ENCODE results near the gene DTX3.
"Not testable (repeated sequence)": the region's sequence is repeated elsewhere in the genome, so short reads cannot be mapped to it uniquely, and the experiment has no call there.

Gene DTX3

GRCh38 chr12:57583008-57583831 lies 21.4 kb upstream of the DTX3 start:
- DNase-seq: peak; percentile 56

DNA sequence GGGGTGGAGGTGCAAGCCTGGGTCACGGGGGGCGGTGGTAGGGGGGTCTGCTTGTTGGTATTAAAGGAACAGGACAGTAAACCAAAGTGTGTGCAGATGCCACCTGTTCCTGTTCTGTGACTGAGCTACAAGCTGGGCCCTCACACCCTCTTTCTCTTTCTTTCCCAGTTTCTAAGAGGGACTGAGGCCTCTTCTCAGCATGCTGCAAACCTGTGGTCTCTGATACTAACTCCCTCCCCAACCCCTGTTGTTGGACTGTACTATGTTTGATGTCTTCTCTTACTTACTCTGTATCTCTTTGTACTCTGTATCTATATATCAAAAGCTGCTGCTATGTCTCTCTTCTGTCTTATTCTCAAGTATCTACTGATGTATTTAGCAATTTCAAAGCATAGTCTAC lies 20.6 kb upstream of the DTX3 start:
- DNase-seq: no peak

DNA sequence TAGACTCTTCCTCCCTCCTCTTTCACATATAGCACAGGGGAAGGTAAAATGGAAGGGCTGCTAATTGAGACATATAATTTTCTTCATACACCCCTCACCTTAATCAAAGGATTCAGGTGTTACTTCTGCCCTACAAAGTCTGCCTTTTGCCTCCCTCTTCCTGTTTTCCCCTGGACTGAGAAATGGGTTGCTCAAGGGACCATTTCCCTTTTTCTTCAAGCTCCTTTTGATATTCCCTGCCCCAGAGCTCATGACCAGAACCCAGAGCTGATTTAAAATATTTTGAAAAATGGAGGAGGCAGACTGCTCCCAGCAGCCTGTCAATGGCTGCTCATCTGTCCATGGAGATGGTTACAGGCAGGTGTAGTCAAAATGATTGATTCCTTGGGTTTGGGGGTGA lies 19.9 kb upstream of the DTX3 start:
- DNase-seq: no peak

DNA sequence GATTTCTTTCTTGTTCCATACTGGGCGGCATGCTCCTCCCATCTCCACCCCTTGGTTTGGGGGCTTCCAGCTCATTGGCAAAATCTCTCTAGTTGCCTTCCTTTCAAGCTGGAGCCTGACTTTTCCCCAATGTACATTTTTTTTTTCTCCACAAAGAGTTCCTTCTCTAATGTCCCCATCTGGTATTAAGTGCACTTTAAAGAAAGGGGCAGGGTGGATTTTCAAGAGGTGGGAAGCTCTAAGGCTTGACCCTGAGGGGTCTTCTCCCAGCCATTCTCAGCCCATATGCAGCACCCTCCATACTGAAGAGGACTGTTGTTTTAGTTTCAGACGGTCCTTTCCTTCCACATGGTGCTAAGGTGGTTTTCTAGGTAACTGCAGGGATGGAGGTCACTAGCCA lies 19.5 kb upstream of the DTX3 start:
- DNase-seq: no peak

GRCh38 chr12:57586128-57586527 lies 18.5 kb upstream of the DTX3 start:
- no peak for DNase-seq

DNA sequence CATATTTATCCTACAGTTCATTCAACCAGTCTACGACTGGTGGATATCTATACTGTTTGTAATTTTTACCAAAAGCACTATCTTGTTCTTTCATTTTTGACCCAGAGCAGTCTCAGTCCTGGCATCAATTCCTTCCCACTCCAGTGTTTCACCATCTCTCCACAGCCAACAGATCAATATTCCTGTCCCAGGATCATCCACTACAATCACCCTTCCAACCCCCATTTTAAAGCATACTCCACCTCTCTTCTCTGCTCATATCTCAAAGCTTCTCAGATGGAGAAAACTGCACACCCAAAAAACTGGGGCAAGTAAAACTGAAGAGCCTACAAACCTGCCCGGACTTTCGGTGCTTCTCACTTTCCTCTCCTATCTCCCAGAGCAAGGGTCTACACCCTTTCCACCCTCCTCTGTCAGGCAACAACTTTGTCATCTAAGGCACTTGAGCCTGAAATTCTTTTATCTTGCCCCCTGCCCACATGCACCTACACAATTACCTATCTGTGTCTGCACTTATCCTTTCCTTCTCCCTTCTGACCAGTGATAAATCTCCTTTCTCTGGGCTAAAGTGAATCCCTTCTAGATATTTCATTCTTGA lies 17.7 kb upstream of the DTX3 start:
- no peak for DNase-seq

DNA sequence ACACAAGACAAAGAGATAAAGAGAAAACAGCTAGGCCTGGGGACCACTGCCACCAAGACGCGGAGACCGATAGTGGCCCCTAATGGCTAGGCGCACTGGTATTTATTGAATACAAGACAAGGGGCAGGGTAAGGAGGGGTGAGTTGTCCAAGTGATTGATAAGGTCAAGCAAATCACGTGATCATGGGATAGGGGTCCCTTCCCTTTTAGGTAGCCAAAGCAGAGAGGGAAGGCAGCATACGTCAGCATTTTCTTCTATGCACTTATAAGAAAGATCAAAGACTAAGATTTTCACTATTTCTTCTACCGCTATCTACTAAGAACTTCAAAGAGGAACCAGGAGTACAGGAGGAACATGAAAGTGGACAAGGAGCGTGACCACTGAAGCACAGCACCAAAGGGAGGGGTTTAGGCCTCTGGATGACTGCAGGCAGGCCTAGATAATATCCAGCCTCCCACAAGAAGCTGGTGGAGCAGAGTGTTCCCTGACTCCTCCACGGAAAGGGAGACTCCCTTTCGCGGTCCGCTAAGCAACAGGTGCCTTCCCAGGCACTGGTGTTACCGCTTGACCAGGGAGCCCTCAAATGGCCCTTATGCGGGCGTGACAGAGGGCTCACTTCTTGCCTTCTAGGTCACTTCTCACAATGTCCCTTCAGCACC lies 15.5 kb upstream of the DTX3 start:
- not testable (repeated sequence) for DNase-seq

- no peak for DNase-seq
These were observed 14.2 kb upstream of the DTX3 start for GRCh38 chr12:57590479-57590863.

DNA sequence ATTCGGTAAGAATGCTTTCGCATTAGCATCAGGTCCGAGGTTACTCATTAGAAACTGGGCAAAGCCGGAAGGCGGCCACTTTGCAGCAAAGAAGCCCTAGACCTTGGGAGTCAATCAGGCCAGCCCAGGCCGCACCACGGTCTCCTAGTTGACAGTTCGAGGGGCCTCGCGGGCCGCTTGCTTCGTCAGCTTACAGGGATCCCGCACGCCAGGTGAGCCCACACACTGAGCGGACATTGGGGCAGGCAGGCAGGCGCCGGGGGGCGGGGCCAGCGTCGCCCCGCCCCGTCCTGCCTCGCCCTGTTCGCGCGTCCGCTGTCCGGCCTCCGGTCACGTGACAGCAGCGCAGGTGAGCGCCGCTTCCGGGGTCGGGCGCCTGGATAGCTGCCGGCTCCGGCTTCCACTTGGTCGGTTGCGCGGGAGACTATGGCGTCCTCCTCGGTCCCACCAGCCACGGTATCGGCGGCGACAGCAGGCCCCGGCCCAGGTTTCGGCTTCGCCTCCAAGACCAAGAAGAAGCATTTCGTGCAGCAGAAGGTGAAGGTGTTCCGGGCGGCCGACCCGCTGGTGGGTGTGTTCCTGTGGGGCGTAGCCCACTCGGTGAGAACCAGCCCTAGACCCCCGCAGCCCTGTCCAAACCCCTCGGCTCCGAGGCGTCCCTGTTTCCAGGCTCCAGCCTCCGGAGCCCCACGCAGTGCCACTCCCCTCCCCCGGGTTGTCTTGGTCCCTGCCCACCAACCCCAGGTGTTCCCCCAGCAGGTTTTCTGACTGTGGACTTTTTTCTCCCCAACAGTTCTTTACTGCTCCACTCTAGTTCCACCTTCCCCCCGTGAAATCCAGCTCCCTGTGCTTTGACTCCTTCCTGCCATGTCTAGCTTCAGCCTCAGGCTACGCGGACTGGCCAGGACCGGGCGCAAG lies 13.5 kb upstream of the DTX3 start, which contains the start of gene PIP4K2C:
Gene PIP4K2C, plus strand, starts transcription at position 329 of the 918 bp plus-strand sequence. Its CDS starts 98 bp downstream, at position 427.
- DNase-seq: peak; percentile 46

- DNase-seq: no peak
These were observed 12.8 kb upstream of the DTX3 start for GRCh38 chr12:57591782-57592325.

DNA sequence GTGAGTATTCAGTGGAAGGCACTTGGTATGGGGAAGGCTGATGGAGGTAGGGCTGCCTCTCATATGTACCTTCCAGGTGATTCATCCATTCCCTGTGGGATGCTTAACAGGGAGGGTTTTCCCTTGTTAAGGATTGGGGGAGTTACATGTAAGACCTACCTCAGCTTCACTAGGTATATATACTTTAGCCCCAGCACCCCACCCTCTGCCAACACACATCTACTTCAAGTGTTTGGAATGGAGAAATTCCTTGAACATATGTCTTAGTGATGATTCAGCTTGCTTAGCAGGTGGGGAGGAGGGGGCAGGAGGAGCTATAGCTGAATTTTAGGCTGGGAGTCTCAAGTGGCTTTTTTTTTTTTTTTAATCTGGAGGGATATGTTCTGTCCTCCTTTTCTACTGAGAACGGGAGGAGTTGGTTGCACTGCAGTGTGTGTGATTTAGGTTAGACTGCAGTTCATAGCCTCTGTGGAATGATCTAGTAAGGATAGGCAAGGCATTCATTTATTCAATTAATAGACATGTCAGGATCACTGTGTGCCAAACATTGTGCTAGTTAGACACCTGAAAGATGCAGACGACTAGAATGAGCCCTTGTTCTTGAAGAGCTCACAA lies 12.0 kb upstream of the DTX3 start:
- no peak for DNase-seq

- DNase-seq: no peak
These were observed 11.4 kb upstream of the DTX3 start for GRCh38 chr12:57593187-57593586.

GRCh38 chr12:57600395-57600794 lies 4.2 kb upstream of the DTX3 start:
- no peak for DNase-seq

GRCh38 chr12:57602544-57602943 lies 2.1 kb upstream of the DTX3 start:
- DNase-seq: no peak

DNA sequence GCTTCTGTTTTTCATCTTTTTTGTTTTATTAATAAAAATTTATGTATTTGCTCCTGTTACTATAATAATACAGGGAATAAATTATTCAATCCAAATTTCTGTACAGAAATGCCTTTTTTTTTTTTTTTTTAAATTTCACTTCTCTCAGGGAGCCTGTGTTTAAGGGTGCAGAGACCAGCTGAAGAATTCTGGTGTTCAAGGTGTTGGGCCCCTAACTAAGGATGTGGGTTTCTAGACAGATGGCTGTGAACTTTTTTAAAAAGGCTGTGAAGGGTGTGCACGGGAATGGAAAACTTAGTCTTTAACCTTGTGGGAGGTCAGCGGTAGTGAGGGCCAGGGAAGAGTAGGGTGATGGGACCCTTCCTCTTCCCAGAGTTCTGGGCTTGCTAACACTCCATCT lies 1.3 kb upstream of the DTX3 start:
- DNase-seq: no peak

DNA sequence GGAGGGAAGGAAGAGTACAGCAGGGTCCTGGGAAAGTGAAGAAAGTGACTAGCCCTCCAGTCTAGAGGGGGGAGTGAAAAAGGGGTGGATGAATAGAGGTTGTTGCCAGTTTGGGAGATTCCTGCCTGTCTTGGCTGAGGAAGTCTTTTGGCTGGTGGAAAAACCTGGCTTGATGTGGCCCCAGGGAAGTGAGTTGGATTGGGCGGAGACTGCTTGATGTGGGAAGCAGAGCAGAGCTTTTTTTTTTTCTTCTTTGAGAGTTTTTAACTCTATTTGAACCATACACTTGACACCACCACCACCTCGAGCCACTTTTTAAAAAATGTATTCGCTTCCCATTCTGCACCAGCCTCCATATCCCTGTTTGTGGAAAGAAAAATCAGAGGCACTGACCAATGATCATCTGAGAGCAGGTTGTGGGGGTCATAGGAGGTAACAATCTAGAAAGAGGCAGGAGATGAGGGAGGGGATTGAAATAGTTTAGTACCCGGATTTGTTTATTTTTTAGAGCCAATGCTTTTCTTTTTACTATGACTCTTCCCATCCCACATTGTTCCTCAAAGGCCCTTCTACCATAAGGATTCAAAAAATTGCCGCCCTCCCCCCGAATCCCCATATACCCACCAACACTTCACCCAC lies 690 bp upstream of the DTX3 start:
- no peak for DNase-seq

DNA sequence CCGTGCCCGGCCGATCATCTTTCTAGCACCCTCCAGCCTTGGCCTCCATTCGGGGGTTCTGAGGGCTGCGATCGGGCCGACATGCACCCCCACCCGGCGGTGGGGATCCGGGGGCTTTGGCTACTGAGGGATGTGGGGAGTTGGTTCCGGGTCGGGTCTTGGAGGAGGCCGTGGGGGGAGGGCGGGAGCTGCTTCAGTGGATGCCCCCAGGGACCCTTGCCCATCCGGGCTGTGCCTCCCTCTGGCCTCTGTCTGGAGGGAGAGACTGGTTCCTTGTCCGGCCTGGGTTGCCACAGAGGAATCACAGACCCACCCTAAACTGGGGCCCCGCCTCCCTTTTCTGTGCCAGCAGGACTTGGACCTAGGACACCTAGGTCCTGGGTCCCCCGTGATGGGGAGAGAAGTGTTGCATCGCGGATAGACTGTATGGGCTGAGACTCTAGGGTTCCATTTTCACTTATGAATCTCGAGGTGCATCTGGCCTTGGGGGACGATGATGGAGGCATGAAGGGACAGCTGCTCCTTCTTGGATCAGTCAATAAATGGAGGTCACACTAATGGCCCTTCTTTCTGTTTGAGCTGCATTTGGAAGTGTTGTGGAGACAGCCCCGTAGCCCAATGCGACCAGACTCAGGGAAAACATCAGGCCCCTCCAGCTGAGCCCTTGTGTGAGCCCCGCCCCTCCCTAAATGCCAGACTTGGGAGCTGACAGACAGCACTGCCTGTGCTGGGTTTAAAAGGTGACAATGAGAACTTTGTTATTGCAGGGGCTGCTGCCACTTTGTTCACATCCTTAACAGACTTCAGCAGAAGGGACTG lies 577 bp downstream of the DTX3 start:
- no peak for DNase-seq

GRCh38 chr12:57605811-57606311 lies 1.2 kb downstream of the DTX3 start:
- no peak for DNase-seq

DNA sequence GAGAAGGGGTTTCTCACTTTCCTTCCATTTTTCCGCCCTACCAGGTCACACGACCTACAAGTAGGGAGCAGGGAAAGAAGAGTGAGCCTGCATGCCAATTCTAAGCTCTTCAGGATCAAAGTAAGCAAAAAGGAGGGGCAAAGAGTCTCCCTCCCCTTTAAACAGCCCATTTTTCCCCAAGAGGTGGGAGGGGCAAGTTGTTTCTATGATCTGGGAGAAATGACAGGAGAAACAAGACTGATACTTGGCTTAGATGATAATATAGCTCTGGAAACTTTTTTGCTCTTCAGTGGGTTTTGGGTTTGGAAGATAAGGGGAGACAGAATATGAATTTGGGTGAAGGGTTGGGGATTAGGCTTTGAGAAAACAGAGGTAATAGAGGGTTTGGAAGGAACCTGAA lies 1.8 kb downstream of the DTX3 start:
- no peak for DNase-seq

GRCh38 chr12:57606821-57607220 lies 2.2 kb downstream of the DTX3 start:
- DNase-seq: no peak
